HEK293 (cell line): ENCODE measurements around the gene ADAMTS12.

Source experiments
- KLF16 ChIP-seq: fragments of 450-650 bp; formaldehyde crosslinking; IDR thresholded peaks from 2 replicates; pipeline ENCODE4 v1.5.1; 2017; ENCODE audit warnings: missing biosample characterization, missing genetic modification characterization
- ZBTB20 ChIP-seq: fragments of 450-650 bp; formaldehyde crosslinking; IDR thresholded peaks from 2 replicates; pipeline ENCODE4 v1.5.1; 2016; ENCODE audit warnings: missing biosample characterization, missing genetic modification characterization
- ZNF174 ChIP-seq: fragments of 450-650 bp; formaldehyde crosslinking; IDR thresholded peaks from 2 replicates; pipeline ENCODE4 v1.5.0; 2017; ENCODE audit warnings: missing biosample characterization, mild to moderate bottlenecking, missing genetic modification characterization
- ZNF184 ChIP-seq: fragments of 450-650 bp; IDR thresholded peaks from 2 replicates; pipeline ENCODE4 v1.5.1; 2018; ENCODE audit warnings: missing biosample characterization, mild to moderate bottlenecking, missing genetic modification characterization
- ZNF274 ChIP-seq, 2 experiments: fragments of 200-500 bp in 1 of 2; fragments of 450-650 bp in 1 of 2; sonication (Bioruptor generic) in 1 of 2; formaldehyde crosslinking in 1 of 2; IDR thresholded peaks; 2 replicates each; pipeline versions ENCODE4 v1.5.1 to v1.6.1; 2014 to 2016; ENCODE audit warnings: borderline replicate concordance in 1 of 2, inconsistent platforms in 1 of 2, low read length in 1 of 2, missing biosample characterization in 1 of 2, missing genetic modification characterization in 1 of 2
- ZNF529 ChIP-seq: fragments of 450-650 bp; formaldehyde crosslinking; IDR thresholded peaks from 2 replicates; pipeline ENCODE4 v1.5.1; 2017; ENCODE audit warnings: missing genetic modification characterization, missing biosample characterization; ENCODE audit not compliant: insufficient replicate concordance
- ZNF701 ChIP-seq: fragments of 450-650 bp; formaldehyde crosslinking; IDR thresholded peaks from 2 replicates; pipeline ENCODE4 v1.5.1; 2016; ENCODE audit warnings: missing biosample characterization, missing genetic modification characterization
- TF ChIP-seq, protein P1 (sequence below): fragments of 450-650 bp; formaldehyde crosslinking; IDR thresholded peaks from 2 replicates; pipeline ENCODE4 v1.5.1; 2016; ENCODE audit warnings: missing biosample characterization, missing genetic modification characterization
- TF ChIP-seq, protein P2 (sequence below): fragments of 450-650 bp; IDR thresholded peaks from 2 replicates; pipeline ENCODE4 v1.5.1; 2018; ENCODE audit warnings: missing biosample characterization, missing genetic modification characterization
- TF ChIP-seq, protein P3 (sequence below): fragments of 450-650 bp; formaldehyde crosslinking; IDR thresholded peaks from 2 replicates; pipeline ENCODE4 v1.5.1; 2017; ENCODE audit warnings: missing biosample characterization, missing genetic modification characterization
- TF ChIP-seq, protein P4 (sequence below): fragments of 450-650 bp; formaldehyde crosslinking; IDR thresholded peaks from 2 replicates; pipeline ENCODE4 v1.5.1; 2017; ENCODE audit warnings: missing biosample characterization, mild to moderate bottlenecking, missing genetic modification characterization, moderate library complexity

DNA sequence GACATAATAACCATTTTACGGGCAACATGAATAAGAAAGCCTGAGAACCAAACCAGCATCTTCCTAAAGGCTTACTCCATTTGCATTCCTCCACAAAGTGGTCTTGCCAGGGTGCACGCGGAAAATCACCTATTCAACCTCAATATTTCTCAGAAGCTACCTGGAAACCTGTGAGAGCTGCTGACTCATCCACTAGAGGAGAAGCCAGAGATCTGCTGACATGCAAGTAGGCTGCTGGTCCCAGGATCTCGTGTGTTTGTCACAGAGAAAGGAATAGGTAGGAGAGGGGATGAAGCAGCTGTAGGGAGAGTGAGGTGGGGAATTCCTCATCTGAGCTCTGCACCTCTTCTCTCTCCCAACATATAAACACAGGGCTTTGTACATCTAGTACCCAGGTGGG is 138.1 kb downstream of the ADAMTS12 start:
- TF ChIP-seq ZBTB20 (tag by site-specific recombination) (no peak), ZNF184 (tag by site-specific recombination) (no peak), ZNF174 (tag by site-specific recombination) (no peak), ZNF529 (tag by site-specific recombination) (no peak), KLF16 (tag by site-specific recombination) (no peak), ZNF274 (IDR thresholded peaks at IDR 0.05; ENCODE audit: low read length) (no peak), ZNF274 (tag by site-specific recombination; IDR thresholded peaks at IDR 0.05; ENCODE audit: borderline replicate concordance) (no peak), ZNF701 (tag by site-specific recombination) (no peak)
- TF ChIP-seq, protein P1, sequence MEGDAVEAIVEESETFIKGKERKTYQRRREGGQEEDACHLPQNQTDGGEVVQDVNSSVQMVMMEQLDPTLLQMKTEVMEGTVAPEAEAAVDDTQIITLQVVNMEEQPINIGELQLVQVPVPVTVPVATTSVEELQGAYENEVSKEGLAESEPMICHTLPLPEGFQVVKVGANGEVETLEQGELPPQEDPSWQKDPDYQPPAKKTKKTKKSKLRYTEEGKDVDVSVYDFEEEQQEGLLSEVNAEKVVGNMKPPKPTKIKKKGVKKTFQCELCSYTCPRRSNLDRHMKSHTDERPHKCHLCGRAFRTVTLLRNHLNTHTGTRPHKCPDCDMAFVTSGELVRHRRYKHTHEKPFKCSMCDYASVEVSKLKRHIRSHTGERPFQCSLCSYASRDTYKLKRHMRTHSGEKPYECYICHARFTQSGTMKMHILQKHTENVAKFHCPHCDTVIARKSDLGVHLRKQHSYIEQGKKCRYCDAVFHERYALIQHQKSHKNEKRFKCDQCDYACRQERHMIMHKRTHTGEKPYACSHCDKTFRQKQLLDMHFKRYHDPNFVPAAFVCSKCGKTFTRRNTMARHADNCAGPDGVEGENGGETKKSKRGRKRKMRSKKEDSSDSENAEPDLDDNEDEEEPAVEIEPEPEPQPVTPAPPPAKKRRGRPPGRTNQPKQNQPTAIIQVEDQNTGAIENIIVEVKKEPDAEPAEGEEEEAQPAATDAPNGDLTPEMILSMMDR (tag by site-specific recombination): no peak
- TF ChIP-seq, protein P2, sequence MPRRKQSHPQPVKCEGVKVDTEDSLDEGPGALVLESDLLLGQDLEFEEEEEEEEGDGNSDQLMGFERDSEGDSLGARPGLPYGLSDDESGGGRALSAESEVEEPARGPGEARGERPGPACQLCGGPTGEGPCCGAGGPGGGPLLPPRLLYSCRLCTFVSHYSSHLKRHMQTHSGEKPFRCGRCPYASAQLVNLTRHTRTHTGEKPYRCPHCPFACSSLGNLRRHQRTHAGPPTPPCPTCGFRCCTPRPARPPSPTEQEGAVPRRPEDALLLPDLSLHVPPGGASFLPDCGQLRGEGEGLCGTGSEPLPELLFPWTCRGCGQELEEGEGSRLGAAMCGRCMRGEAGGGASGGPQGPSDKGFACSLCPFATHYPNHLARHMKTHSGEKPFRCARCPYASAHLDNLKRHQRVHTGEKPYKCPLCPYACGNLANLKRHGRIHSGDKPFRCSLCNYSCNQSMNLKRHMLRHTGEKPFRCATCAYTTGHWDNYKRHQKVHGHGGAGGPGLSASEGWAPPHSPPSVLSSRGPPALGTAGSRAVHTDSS: no peak
- TF ChIP-seq, protein P3, sequence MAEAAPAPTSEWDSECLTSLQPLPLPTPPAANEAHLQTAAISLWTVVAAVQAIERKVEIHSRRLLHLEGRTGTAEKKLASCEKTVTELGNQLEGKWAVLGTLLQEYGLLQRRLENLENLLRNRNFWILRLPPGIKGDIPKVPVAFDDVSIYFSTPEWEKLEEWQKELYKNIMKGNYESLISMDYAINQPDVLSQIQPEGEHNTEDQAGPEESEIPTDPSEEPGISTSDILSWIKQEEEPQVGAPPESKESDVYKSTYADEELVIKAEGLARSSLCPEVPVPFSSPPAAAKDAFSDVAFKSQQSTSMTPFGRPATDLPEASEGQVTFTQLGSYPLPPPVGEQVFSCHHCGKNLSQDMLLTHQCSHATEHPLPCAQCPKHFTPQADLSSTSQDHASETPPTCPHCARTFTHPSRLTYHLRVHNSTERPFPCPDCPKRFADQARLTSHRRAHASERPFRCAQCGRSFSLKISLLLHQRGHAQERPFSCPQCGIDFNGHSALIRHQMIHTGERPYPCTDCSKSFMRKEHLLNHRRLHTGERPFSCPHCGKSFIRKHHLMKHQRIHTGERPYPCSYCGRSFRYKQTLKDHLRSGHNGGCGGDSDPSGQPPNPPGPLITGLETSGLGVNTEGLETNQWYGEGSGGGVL (tag by site-specific recombination): no peak
- TF ChIP-seq, protein P4, sequence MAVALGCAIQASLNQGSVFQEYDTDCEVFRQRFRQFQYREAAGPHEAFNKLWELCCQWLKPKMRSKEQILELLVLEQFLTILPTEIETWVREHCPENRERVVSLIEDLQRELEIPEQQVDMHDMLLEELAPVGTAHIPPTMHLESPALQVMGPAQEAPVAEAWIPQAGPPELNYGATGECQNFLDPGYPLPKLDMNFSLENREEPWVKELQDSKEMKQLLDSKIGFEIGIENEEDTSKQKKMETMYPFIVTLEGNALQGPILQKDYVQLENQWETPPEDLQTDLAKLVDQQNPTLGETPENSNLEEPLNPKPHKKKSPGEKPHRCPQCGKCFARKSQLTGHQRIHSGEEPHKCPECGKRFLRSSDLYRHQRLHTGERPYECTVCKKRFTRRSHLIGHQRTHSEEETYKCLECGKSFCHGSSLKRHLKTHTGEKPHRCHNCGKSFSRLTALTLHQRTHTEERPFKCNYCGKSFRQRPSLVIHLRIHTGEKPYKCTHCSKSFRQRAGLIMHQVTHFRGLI (tag by site-specific recombination): no peak
